SKM-1 treated with dmso at 0.1 percent for 144 hours (cell line): ENCODE data around the gene EIPR1.
"Not testable (repeated sequence)": the region's sequence is repeated elsewhere in the genome, so short reads cannot be mapped to it uniquely, and the experiment has no call there.

ENCODE experiments used
- DNase-seq: peaks from one replicate; lab custom pipeline; 2025; ENCODE audit not compliant: unreplicated experiment; lab: John Stamatoyannopoulos, UW

The EIPR1 gene

DNA sequence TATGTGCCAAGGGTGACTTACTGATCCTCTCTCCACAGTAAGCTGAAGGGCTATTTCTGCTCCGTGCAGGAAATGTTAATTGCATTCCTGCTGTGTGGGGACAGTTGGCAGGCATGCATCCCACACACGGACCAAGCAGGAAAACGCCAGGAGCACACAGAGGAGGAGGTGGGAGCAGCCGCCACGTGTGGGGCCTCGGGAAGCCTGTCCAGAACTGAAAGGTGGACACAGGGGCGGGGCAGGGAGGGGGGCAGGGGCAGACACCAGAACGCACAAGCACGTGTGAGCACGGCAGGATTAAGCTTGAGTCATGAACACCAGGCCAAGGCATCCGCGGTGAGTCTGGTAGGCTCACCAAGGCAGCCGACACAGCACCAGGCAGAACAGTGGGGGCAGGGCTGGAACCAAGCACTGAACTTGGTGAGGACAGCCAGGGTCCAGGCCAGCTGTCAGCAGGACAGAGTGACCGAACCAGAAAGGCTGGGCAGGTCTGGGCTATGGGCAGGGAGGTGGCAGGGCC, 177.1 kb downstream of the EIPR1 start:
- no peak for DNase-seq

- DNase-seq, result no peak
These were observed 177.8 kb downstream of the EIPR1 start for GRCh38 chr2:3199627-3200345.

DNA sequence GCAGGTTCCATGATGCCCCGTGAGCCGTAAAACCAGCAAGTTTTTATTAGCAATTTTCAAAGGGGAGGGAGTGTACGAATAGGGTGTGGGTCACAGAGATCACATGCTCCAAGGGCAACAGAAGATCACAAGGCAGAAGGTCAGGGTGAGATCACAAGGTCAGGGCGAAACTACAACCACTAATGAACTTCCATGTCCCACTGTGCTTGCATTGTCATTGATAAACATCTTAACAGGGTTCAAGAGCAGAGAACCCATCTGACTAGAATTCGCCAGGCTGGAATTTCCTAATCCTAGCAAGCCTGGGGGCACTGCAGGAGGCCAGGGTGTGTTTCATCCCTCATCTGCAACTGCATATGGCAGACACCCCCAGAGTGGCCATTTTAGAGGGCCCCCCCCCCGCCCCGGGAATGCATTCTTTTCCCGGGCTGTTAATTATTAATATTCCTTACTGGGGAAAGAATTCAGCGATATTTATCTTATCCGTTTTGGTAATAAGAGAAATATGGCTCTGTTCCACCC, 178.9 kb downstream of the EIPR1 start:
- DNase-seq, result not testable (repeated sequence)

- no peak for DNase-seq
These were observed 179.5 kb downstream of the EIPR1 start for GRCh38 chr2:3198119-3198518.

DNA sequence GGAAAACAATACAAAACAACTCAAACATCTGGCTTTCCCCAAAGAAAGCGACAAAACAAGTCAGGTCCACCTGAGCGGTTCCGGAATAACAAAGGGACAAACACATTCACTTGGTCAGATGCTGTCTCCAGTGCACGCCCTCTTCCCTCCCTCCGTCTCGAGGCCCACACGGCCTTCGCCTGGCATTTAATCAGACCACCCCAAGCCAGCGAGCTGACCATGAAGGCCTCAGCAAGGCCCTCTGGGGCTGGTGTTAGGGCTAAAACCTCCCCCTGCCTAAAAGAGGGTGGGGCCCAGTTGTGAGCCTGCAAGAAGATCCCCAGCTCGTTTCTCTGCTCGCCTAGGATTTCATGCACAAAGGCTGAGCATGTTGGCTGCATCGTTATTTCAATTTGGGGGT, 180.3 kb downstream of the EIPR1 start:
- no peak for DNase-seq

DNA sequence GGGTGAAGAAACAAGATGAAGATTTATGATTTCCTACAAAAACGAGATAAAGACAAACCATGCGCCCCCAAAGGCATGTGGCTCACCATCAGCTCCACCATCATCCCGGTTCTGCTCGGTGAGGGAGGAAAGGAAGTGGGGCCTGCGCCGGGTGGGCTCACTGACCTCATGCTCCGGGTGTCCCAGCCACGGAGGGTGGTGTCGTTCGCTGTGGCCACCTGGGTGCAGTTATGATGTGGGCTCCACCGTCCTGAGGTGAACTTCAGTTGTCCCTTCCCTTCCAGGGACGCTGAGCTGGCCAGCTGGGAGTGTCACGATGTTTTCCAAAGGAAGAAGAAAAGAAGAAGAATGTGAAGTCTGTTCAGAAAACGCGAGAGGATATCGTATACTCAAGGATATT, 180.9 kb downstream of the EIPR1 start:
- no peak for DNase-seq

- peak; percentile 65 for DNase-seq
These were observed 181.8 kb downstream of the EIPR1 start for GRCh38 chr2:3195641-3196476.

GRCh38 chr2:3194828-3195227, 182.8 kb downstream of the EIPR1 start:
- DNase-seq, result no peak

- peak; percentile 2 for DNase-seq
These were observed 183.9 kb downstream of the EIPR1 start for GRCh38 chr2:3193443-3194330.

DNA sequence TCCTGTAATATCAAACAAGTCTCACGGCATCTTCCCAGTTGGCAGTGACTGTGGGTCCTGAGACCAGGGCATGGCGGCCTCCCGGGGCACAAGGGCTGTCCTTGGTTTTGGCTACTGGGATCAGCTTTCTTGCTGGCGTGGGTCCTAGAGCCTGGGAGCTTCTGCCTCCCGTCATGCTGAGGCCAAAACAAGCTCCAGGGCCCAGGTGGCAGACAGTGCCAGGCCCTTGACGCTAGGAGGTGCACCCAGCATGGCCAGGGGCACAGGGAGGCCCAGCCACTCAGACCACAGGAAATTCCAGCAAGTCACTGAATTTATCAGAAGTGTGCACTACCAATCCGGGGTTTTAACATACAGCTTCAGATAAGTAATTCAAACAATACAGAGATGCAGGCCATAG, 184.7 kb downstream of the EIPR1 start:
- DNase-seq, result no peak

DNA sequence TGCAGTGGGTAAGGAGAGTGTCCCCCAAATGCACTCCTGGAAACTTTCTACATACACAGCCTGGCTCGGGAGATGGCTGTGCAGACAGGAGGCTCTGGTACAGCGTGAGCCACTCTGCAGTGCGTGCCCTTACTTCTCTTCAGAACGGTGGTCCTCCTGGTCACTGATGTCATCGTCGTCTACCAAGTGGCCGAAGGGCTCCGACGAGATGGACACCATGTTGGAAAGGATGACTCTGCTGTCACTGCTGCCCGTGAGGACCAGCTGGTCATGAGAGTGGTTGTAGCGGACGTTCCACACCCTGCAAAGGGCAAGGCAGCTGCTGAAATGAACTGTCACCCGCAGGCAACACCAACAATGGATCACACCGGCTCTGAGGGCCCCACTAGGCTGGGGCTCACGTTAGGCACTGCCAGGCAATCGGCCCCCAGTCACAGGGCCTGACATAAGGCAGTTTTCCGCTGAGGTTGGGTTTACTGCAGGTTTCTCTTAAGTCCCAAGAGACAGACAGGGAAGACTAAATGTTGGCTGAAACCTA, 185.3 kb downstream of the EIPR1 start:
- no peak for DNase-seq

DNA sequence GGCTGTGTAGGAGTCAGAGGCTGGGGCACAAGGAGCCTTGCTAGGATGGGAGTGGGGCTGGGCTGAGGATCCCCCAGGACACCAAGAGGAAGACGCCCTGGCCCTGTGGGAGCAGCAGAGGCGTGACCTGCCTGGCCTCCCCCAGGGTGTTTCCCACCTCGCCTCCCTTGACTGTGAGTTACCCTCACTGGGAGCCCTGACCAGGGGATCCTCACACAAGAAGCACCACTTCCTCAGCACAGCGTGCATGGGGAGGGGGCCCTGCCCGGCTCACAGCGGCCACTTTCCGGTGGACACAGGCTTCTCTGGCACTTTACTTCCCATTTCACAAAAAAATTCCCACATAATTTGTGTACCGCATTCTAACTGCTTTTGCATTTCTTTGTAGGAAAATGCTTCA, 187.7 kb downstream of the EIPR1 start:
- no peak for DNase-seq

- no peak for DNase-seq
These were observed 188.5 kb downstream of the EIPR1 start for GRCh38 chr2:3189076-3189591.

DNA sequence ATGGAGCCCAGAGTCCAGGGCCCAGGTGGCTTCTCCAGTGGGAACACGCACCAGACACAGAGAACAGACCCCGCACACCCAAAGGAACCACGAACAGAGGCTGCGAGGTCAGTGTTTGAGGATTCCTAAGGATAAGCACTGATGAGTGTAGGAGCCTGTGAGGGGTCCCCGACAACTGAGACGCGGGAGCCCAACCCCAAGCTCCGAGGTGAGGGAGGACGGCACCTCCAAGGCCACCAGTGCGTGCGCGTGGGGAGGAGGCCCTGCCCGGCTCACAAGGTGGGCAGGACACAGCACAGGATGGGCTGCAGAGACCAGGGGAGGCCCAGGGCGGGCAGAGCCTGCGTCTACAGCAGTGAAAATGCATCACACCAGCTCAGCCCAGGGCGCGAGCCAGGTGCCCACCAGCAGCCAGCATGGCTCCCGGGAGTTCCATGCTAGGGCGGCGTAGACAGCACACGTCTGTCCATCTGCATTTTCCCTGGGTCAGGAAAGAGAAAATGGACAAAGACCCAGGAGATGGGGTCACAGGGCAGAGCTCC, 189.1 kb downstream of the EIPR1 start:
- no peak for DNase-seq

DNA sequence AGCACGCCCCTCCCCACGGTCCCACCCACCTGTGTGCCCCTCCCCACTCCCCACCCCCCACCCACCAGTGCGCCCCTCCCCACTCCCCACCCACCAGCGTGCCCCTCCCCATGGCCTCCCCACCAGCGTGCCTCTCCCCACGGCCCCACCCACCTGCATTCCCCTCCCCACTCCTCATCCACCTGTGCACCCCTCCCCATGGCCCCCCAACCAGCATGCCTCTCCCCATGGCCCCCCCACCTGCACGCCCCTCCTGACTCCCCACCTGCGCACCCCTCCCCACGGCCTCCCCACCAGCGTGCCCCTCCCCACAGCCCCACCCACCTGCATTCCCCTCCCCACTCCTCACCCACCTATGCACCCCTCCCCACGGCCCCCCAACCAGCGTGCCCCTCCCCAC, 190.2 kb downstream of the EIPR1 start:
- DNase-seq, result no peak

DNA sequence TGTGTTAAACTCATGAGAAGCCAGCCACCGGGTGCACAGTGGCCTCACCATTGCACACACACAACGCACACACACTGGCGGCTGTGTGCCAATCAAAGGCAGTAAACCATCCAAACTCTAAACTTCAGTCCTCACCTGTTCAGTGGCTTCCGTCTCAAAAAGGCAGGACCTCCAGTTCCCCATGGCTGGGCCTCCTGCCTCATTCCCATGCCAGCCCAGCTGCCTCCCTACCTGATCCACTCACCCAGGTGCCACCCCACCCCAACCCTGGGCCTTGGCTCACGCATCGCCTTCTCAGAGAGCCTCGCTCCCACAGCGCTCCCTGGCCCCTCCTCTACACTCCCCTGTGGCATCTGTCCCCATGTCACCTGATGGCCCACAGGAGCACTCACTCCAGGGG, 190.9 kb downstream of the EIPR1 start:
- no peak for DNase-seq

- no peak for DNase-seq
These were observed 191.7 kb downstream of the EIPR1 start for GRCh38 chr2:3185910-3186309.

DNA sequence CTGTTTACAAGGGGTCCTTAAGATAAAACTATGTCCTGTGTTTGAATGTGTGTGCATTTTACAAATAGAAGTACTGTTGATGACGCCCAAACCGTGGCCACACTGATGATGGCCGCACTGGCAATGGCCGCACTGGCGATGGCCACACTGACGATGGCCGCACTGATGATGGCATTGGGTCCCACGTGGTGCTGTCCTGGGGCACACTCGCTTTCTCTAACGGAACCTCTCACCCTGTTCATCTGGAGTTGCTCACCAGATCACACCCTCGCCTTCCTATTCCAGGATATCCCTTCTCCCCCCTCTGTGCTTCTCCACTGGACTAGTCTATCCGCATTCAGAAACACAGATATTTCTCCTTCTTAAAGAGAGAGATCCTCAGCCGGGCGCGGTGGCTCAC, 192.4 kb downstream of the EIPR1 start:
- DNase-seq, result no peak

DNA sequence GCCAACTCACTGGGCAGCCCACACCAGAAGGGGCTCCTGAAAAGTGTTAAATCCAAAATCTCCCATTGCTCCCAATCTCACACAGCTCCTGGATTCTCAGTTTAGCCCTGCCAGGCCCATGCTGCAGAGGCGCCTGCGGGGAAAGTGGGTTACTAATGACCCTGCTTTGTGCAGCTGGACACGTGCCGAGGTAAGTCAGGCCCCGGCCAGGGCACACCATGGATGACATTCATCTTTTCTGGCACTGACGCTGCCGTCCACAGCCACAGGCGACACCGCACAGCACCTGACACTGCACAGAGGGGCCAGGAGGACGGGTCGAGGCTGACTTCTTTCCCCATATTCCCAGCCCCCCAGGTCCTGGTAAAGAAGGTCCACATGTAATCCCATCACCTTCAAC, 193.5 kb downstream of the EIPR1 start:
- no peak for DNase-seq

DNA sequence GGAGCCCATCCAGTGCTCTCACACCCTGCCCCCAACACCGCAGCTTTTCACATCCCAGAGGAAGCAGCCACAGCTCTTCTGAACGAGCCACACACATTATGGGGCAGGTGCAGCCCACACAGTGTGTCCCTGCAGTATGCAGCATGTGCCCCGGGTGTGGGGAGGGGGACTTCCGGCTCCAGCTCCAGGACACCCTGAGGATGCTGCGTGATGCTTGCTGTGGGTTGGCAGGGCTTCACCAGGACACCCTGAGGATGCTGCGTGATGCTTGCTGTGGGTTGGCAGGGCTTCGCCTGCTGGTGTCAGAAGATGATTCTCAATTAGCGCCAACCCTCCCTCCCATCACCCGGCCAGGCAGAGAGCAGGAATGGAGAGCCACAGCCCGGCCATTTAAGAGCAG, 193.9 kb downstream of the EIPR1 start:
- DNase-seq, result no peak
